ENCODE measurements around the gene ATG13.

- TF ChIP-seq CTCF (IDR thresholded peaks at IDR 0.05) (no peak), POLR2AphosphoS5 (IDR thresholded peaks at IDR 0.05) (no peak)
Measured at GRCh38 chr11:46666516-46666915, 49.2 kb downstream of the ATG13 start.
